H1 (cell line): ENCODE data around the gene IGSF9B. TPM values are rescaled to one million over a fixed set of nuclear protein-coding genes. Genes with fewer than 3 reads are reported as not detected.

ENCODE experiments used
- CTCF ChIA-PET: fragments of 300-600 bp; sonication (Branson Sonifier 250); formaldehyde crosslinking; loops from one replicate; lab custom pipeline; 2021; ENCODE audit not compliant: partially characterized antibody; lab: Charles Lee
- POLR2A ChIA-PET: fragments of 300-600 bp; sonication (Branson Sonifier 250); formaldehyde crosslinking; loops from one replicate; lab custom pipeline; 2021; ENCODE audit warnings: inconsistent platforms; ENCODE audit not compliant: partially characterized antibody; lab: Charles Lee
- DNase-seq, 2 experiments: peaks; one replicate each; pipeline versions ENCODE4 v3.0.0 to v3.0.0-alpha.2; 2010 to 2022; ENCODE audit warnings: low spot score in 2 of 2, low read depth in 1 of 2, mixed read lengths in 1 of 2
- FAIRE-seq: peaks from 2 replicates; lab custom pipeline; 2011; peaks lifted over from hg19 to GRCh38; lab: Jason Lieb, UNC
- H2AFZ ChIP-seq: 2 replicates; pipeline ENCODE4 v1.8.1; 2012; ENCODE audit warnings: low read length, inconsistent platforms
- H2AK5ac ChIP-seq: 2 replicates; pipeline ENCODE4 v1.6.1; 2013; ENCODE audit warnings: low read depth, low read length
- H2BK120ac ChIP-seq: replicated peaks from 2 replicates; pipeline ENCODE3; 2013; ENCODE audit warnings: low read depth, low read length, inconsistent platforms
- H2BK12ac ChIP-seq: 2 replicates; pipeline ENCODE4 v1.6.1; 2013; ENCODE audit warnings: low read depth, low read length
- H2BK15ac ChIP-seq: 2 replicates; pipeline ENCODE4 v1.6.1; 2013; ENCODE audit warnings: low read length
- H2BK20ac ChIP-seq: 2 replicates; pipeline ENCODE4 v1.6.1; 2013; ENCODE audit warnings: low read length
- H2BK5ac ChIP-seq: 2 replicates; pipeline ENCODE4 v1.6.1; 2013; ENCODE audit warnings: low read depth, low read length
- H3K14ac ChIP-seq: 2 replicates; pipeline ENCODE4 v1.6.1; 2013; ENCODE audit warnings: inconsistent platforms; ENCODE audit not compliant: insufficient read length
- H3K18ac ChIP-seq: 2 replicates; pipeline ENCODE4 v1.6.1; 2013; ENCODE audit warnings: low read length; ENCODE audit errors: extremely low read depth
- H3K23ac ChIP-seq: 2 replicates; pipeline ENCODE4 v1.6.1; 2013; ENCODE audit warnings: inconsistent platforms; ENCODE audit not compliant: insufficient read length
- H3K23me2 ChIP-seq: 2 replicates; pipeline ENCODE4 v1.6.1; 2013; ENCODE audit warnings: low read depth, low read length
- H3K27ac ChIP-seq: 2 replicates; pipeline ENCODE4 v1.6.1; 2011; ENCODE audit warnings: low read depth, low read length, inconsistent platforms
- H3K27me3 ChIP-seq, 4 experiments: replicated peaks in 1 of 4; 1 replicate in 1 of 4; 2 replicates in 3 of 4; pipeline versions ENCODE4 v1.6.1 to v1.8.1; 2011 to 2013; ENCODE audit warnings: low read length in 3 of 4, mild to moderate bottlenecking in 3 of 4, inconsistent platforms in 2 of 4, mixed read lengths in 2 of 4, moderate library complexity in 1 of 4; ENCODE audit not compliant: control insufficient read depth in 3 of 4, insufficient read depth in 3 of 4; ENCODE audit errors: extremely low read depth in 1 of 4
- H3K36me3 ChIP-seq, 4 experiments: 2 replicates each; pipeline versions ENCODE4 v1.6.1 to v1.8.1; 2011 to 2013; ENCODE audit warnings: mild to moderate bottlenecking in 4 of 4, low read length in 3 of 4, moderate library complexity in 2 of 4, control low read depth in 1 of 4, inconsistent platforms in 1 of 4; ENCODE audit not compliant: insufficient read depth in 4 of 4, control insufficient read depth in 2 of 4
- H3K4ac ChIP-seq: replicated peaks from 2 replicates; pipeline ENCODE3; 2013; ENCODE audit warnings: low read length, low read depth, mixed read lengths, inconsistent platforms; ENCODE audit not compliant: insufficient read length
- H3K4me1 ChIP-seq, 4 experiments: replicated peaks in 1 of 4; 1 replicate in 1 of 4; 2 replicates in 3 of 4; pipeline versions ENCODE4 v1.6.1 to v1.8.1; 2011 to 2013; ENCODE audit warnings: low read length in 3 of 4, inconsistent platforms in 2 of 4, mixed read lengths in 1 of 4; ENCODE audit not compliant: insufficient read depth in 4 of 4, control insufficient read depth in 3 of 4
- H3K4me2 ChIP-seq, 2 experiments: 2 replicates each; pipeline versions ENCODE4 v1.6.1 to v1.8.1; 2011 to 2013; ENCODE audit warnings: low read depth in 2 of 2, low read length in 2 of 2, control low read depth in 1 of 2, inconsistent platforms in 1 of 2, mild to moderate bottlenecking in 1 of 2; ENCODE audit not compliant: insufficient read depth in 1 of 2
- H3K4me3 ChIP-seq, 4 experiments: fragments of 200-600, 300-600 bp in 1 of 4; sonication (generic), shearing (Covaris generic), sonication (Bioruptor Twin) in 1 of 4; 2 replicates each; pipeline versions ENCODE4 v1.5.1 to v1.8.1; 2011 to 2016; ENCODE audit warnings: low read length in 4 of 4, low read depth in 3 of 4, control low read depth in 2 of 4, inconsistent platforms in 2 of 4, mild to moderate bottlenecking in 2 of 4, mixed read lengths in 1 of 4, moderate library complexity in 1 of 4; ENCODE audit not compliant: insufficient read depth in 2 of 4; ENCODE audit errors: extremely low read depth in 1 of 4
- H3K56ac ChIP-seq: replicated peaks from 2 replicates; pipeline ENCODE3; 2013; ENCODE audit warnings: low read depth, mild to moderate bottlenecking, mixed read lengths, low read length, inconsistent platforms; ENCODE audit not compliant: insufficient read length
- H3K79me1 ChIP-seq: 2 replicates; pipeline ENCODE4 v1.6.1; 2013; ENCODE audit warnings: low read depth, low read length, control low read depth
- H3K79me2 ChIP-seq, 2 experiments: 2 replicates each; pipeline versions ENCODE4 v1.6.1 to v1.8.1; 2012 to 2013; ENCODE audit warnings: low read length in 2 of 2, mild to moderate bottlenecking in 2 of 2, inconsistent platforms in 1 of 2; ENCODE audit not compliant: insufficient read depth in 2 of 2, control insufficient read depth in 1 of 2
- H3K9ac ChIP-seq, 4 experiments: replicated peaks in 1 of 4; 1 replicate in 1 of 4; 2 replicates in 3 of 4; pipeline versions ENCODE4 v1.6.1 to v1.8.1; 2011 to 2013; ENCODE audit warnings: low read depth in 3 of 4, low read length in 3 of 4, control low read depth in 2 of 4, mild to moderate bottlenecking in 2 of 4, moderate library complexity in 2 of 4, inconsistent platforms in 1 of 4; ENCODE audit errors: extremely low read depth in 1 of 4
- H3K9me3 ChIP-seq, 2 experiments: 2 replicates each; pipeline versions ENCODE4 v1.6.1 to v1.8.1; 2012 to 2013; ENCODE audit warnings: mild to moderate bottlenecking in 2 of 2, moderate library complexity in 2 of 2, control low read depth in 1 of 2, inconsistent platforms in 1 of 2, low read depth in 1 of 2, low read length in 1 of 2, mixed read lengths in 1 of 2; ENCODE audit not compliant: insufficient read depth in 2 of 2
- H4K20me1 ChIP-seq, 2 experiments: replicated peaks in 1 of 2; 2 replicates each; pipeline versions ENCODE3 to v1.8.1; 2011 to 2013; ENCODE audit warnings: inconsistent platforms in 2 of 2, low read length in 2 of 2, mild to moderate bottlenecking in 1 of 2; ENCODE audit not compliant: insufficient read depth in 2 of 2, control insufficient read depth in 1 of 2
- H4K5ac ChIP-seq: 2 replicates; pipeline ENCODE4 v1.6.1; 2013; ENCODE audit warnings: low read length, low read depth, mixed read lengths, inconsistent platforms; ENCODE audit not compliant: insufficient read length
- H4K8ac ChIP-seq: 2 replicates; pipeline ENCODE4 v1.8.0; 2013; ENCODE audit warnings: mild to moderate bottlenecking, moderate library complexity, low read length, inconsistent platforms; ENCODE audit not compliant: insufficient read depth; ENCODE audit errors: extremely low read depth
- H4K91ac ChIP-seq: replicated peaks from 2 replicates; pipeline ENCODE3; 2013; ENCODE audit warnings: low read length, mixed read lengths, inconsistent platforms; ENCODE audit not compliant: insufficient read length
- BACH1 ChIP-seq: IDR thresholded peaks from 2 replicates; pipeline ENCODE4 v1.6.1; 2012; ENCODE audit warnings: low read length, improper control_type of control experiment
- BRCA1 ChIP-seq: IDR thresholded peaks from 2 replicates; pipeline ENCODE4 v1.6.1; 2012; ENCODE audit warnings: low read depth, low read length, improper control_type of control experiment
- CBX5 ChIP-seq: fragments of 300-800, 300-1000 bp; sonication (generic); IDR thresholded peaks from 2 replicates; pipeline ENCODE4 v1.7.1; 2016; ENCODE audit warnings: antibody characterized with exemption, low read length, low read depth
- CBX8 ChIP-seq: fragments of 300-800, 300-1000 bp; sonication (generic); IDR thresholded peaks from 2 replicates; pipeline ENCODE4 v1.7.1; 2016; ENCODE audit warnings: low read depth, low read length, borderline replicate concordance
- CHD1 ChIP-seq: IDR thresholded peaks from 2 replicates; pipeline ENCODE4 v1.6.1; 2012; ENCODE audit warnings: low read depth, low read length, improper control_type of control experiment
- GTF2F1 ChIP-seq: IDR thresholded peaks from 2 replicates; pipeline ENCODE4 v1.6.1; 2012; ENCODE audit warnings: low read depth, low read length, improper control_type of control experiment, borderline replicate concordance
- HDAC6 ChIP-seq: IDR thresholded peaks from one replicate; pipeline ENCODE4 v1.7.1; 2012; ENCODE audit warnings: low read depth, mild to moderate bottlenecking, inconsistent platforms, low read length, moderate library complexity
- MAX ChIP-seq: IDR thresholded peaks from 2 replicates; pipeline ENCODE4 v1.6.1; 2012; ENCODE audit warnings: inconsistent platforms
- POLR2A ChIP-seq, 2 experiments: IDR thresholded peaks; 1 replicate in 1 of 2; 2 replicates in 1 of 2; pipeline ENCODE4 v1.6.1; 2011; ENCODE audit warnings: low read depth in 2 of 2, low read length in 2 of 2, mild to moderate bottlenecking in 2 of 2; ENCODE audit errors: control extremely low read depth in 1 of 2
- POU5F1 ChIP-seq: IDR thresholded peaks from 2 replicates; pipeline ENCODE4 v1.6.1; 2011; ENCODE audit warnings: low read depth, mild to moderate bottlenecking, low read length, moderate library complexity
- SIN3A ChIP-seq, 2 experiments: IDR thresholded peaks in 1 of 2; conservative IDR thresholded peaks in 1 of 2; 2 replicates each; pipeline ENCODE4 v1.6.1; 2011 to 2012; ENCODE audit warnings: low read length in 2 of 2, improper control_type of control experiment in 1 of 2, low read depth in 1 of 2, mild to moderate bottlenecking in 1 of 2
- SRF ChIP-seq: IDR thresholded peaks from 2 replicates; pipeline ENCODE4 v1.6.1; 2011; ENCODE audit warnings: mild to moderate bottlenecking, low read depth, low read length, moderate library complexity
- TAF1 ChIP-seq: IDR thresholded peaks from 2 replicates; pipeline ENCODE4 v1.6.1; 2011; ENCODE audit warnings: mild to moderate bottlenecking, low read depth, low read length
- TAF7 ChIP-seq: optimal IDR thresholded peaks from 2 replicates; pipeline ENCODE3; 2011; ENCODE audit warnings: low read depth, mild to moderate bottlenecking, inconsistent platforms, low read length, moderate library complexity, borderline replicate concordance
- ZNF274 ChIP-seq: IDR thresholded peaks from 2 replicates; pipeline ENCODE4 v1.7.0; 2012; ENCODE audit warnings: low read length, borderline replicate concordance; ENCODE audit errors: extremely low read depth
- WGBS, 2 experiments: shearing (Covaris generic) in 1 of 2; methylation state at CpG; one replicate each; pipeline versions ENCODE4 v1.1.6 to v1.1.7; 2013 to 2015; ENCODE audit warnings: low lambda C conversion rate in 2 of 2, mixed read lengths in 2 of 2, inconsistent platforms in 1 of 2, low coverage in 1 of 2, missing lambda C conversion rate in 1 of 2; ENCODE audit not compliant: insufficient replicate concordance in 2 of 2, insufficient coverage in 1 of 2, insufficient read length in 1 of 2; ENCODE audit errors: extremely low coverage in 1 of 2, missing lambda C conversion rate in 1 of 2; 5-methylcytosine and 5-hydroxymethylcytosine counted together
- polyA plus RNA-seq, 7 experiments: library from polyadenylated mRNA; depleted of rRNA in 3 of 7; stranded (reverse) in 5 of 7; unstranded in 2 of 7; fragments of >200 nt in 5 of 7; fragments of 200-250 nt in 2 of 7; gene quantifications; 1 replicate in 5 of 7; 2 replicates in 1 of 7; 4 replicates in 1 of 7; pipeline versions ENCODE4 v1.2.1 to v1.2.3, GENCODE V29; 2011 to 2013; ENCODE audit warnings: missing spikeins in 2 of 7, mixed read lengths in 2 of 7
- total RNA-seq: library from RNA; stranded (reverse); fragmentation: NEBNext Ultra II Directional; extraction: Animal tissue kit (Norgen Biotek cat#: 25700); gene quantifications from 2 replicates; pipeline ENCODE4 v1.2.1, GENCODE V29; 2021

Gene IGSF9B
- total and polyA plus RNA-seq, 2 of the 8 experiments (the other 6 are each of a cell fraction or from before 2014, with no cell fraction given), result 16.5 to 49.2 TPM

GRCh38 chr11:133984828-133985227, 28.1 kb upstream of the IGSF9B start:
- Histone ChIP-seq H3K4me3 (no peak overlapping the region), H3K23ac (no peak overlapping the region), H3K4me1 (no peaks in the 10 kb centered on the region; a peak in 1 of 7 replicates), H2BK5ac (no peak overlapping the region), H3K4me2 (no peak overlapping the region), H3K4ac (no peak overlapping the region), H2BK120ac (no peak overlapping the region), H2AFZ (no peak overlapping the region), H2BK12ac (0 out of 2 replicates have a peak overlapping the region, but pooled peaks have one; percentile 33), H2BK20ac (no peak overlapping the region), H3K27me3 (0 out of 7 replicates have a peak, but pooled peaks cover 0 to 2% (median 0%) of the 10 kb centered on the region in 4 experiments), H4K91ac (no peak overlapping the region), H3K56ac (no peak overlapping the region), H3K9ac (no peak overlapping the region), H3K9me3 (no peaks in the 10 kb centered on the region), H3K36me3 (no peaks in the 10 kb centered on the region), H3K79me1 (no peaks in the 10 kb centered on the region), H3K79me2 (no peaks in the 10 kb centered on the region), H4K8ac (peak overlapping the region; percentile 59; the same call in 1 of the 2 replicates), H2BK15ac (no peak overlapping the region), H3K18ac (no peak overlapping the region; the same call in 1 of the 2 replicates), H3K23me2 (no peaks in the 10 kb centered on the region), H3K27ac (no peak overlapping the region), H3K14ac (no peak overlapping the region), H4K5ac (no peak overlapping the region), H2AK5ac (no peak overlapping the region), H4K20me1 (no peaks in the 10 kb centered on the region)
- no peak for FAIRE-seq
- ChIA-PET CTCF (interaction anchor here (0.8 to 2.8 kb wide), 5 partner anchors 10 to 61 kb away, joined by 3 to 10 read pairs (median 6); no protein-coding TSS in a partner anchor), POLR2A (interaction anchor here (1.0 kb wide), 1 partner anchor 14 kb away, joined by 3 read pairs; no protein-coding TSS in a partner anchor)
- DNase-seq, result no peak
- WGBS, 2 experiments, result 91% methylated on average over 9 of the region's 9 CpGs; no CpG with 5 or more reads in 1 of the 2 experiments
- TF ChIP-seq POU5F1, result no peak
- TF ChIP-seq CBX8, result no peak
- TF ChIP-seq MAX, result no peak
- TF ChIP-seq SRF, result no peak
- TF ChIP-seq ZNF274, result no peak
- no peak for TF ChIP-seq TAF1
- TF ChIP-seq HDAC6, result no peak
- TF ChIP-seq GTF2F1, result no peak
- TF ChIP-seq SIN3A (conservative IDR thresholded peaks at IDR 0.05 in 1 of 2, IDR thresholded peaks at IDR 0.05 in 1 of 2; ENCODE audit: low read depth in 1 of 2, low read length in 2 of 2), result no peak
- no peak for TF ChIP-seq CBX5
- TF ChIP-seq POLR2A (IDR thresholded peaks at IDR 0.05; ENCODE audit: control extremely low read depth in 1 of 2, low read depth in 2 of 2, low read length in 2 of 2), result no peak
- no peak for TF ChIP-seq TAF7
- TF ChIP-seq CHD1, result no peak
- TF ChIP-seq BRCA1, result no peak
- no peak for TF ChIP-seq BACH1
